Activated CD8-positive, alpha-beta T cell treated with anti-CD3 and anti-CD28 coated beads for 36 hours (primary cell): ENCODE results near the gene NLGN1. TPM values are rescaled to one million over a fixed set of nuclear protein-coding genes. Genes with fewer than 3 reads are reported as not detected.
"Not testable (repeated sequence)": the region's sequence is repeated elsewhere in the genome, so short reads cannot be mapped to it uniquely, and the experiment has no call there.

Experiments
- ATAC-seq: fragments of 200-7000 bp; cut with Tn5 transposase; one replicate; pipeline ENCODE4 v1.10.0; 2021; ENCODE audit warnings: mild to moderate bottlenecking, moderate library complexity
- CTCF ChIA-PET: fragments of 350-600 bp; sonication (Branson Sonifier 250); formaldehyde crosslinking; loops from one replicate; lab custom pipeline; 2021; ENCODE audit warnings: antibody characterized with exemption; lab: Charles Lee
- POLR2A ChIA-PET: fragments of 350-600 bp; sonication (Branson Sonifier 250); formaldehyde crosslinking; loops from one replicate; lab custom pipeline; 2021; ENCODE audit warnings: antibody characterized with exemption; lab: Charles Lee
- DNase-seq: peaks from one replicate; pipeline ENCODE4 v3.0.0-alpha.2; 2020
- H3K27ac Mint-ChIP-seq: one replicate; pipeline ENCODE4 v1.8.0; 2021; ENCODE audit warnings: mild to moderate bottlenecking, mixed read lengths
- H3K27me3 Mint-ChIP-seq: one replicate; pipeline ENCODE4 v1.8.0; 2021; ENCODE audit warnings: mixed read lengths
- H3K36me3 Mint-ChIP-seq: one replicate; pipeline ENCODE4 v1.8.0; 2021; ENCODE audit warnings: low read depth, mixed read lengths
- H3K4me1 Mint-ChIP-seq: one replicate; pipeline ENCODE4 v1.8.0; 2021; ENCODE audit warnings: low read depth, mixed read lengths
- H3K4me3 Mint-ChIP-seq: one replicate; pipeline ENCODE4 v1.8.0; 2021; ENCODE audit warnings: mild to moderate bottlenecking, moderate library complexity, mixed read lengths
- H3K9me3 Mint-ChIP-seq: one replicate; pipeline ENCODE4 v1.8.0; 2021; ENCODE audit warnings: mixed read lengths
- intact Hi-C: fragments of 100-400 bp; cut with micrococcal nuclease; formaldehyde crosslinking; loops from one replicate; pipeline ENCODE4 v1.10.0; 2022
- total RNA-seq, 2 experiments: library from RNA; stranded (reverse); gene quantifications; one replicate each; pipeline ENCODE4 v1.2.3, GENCODE V29; 2021
- TF ChIP-seq, protein P1 (sequence below): fragments of 200-600 bp; IDR thresholded peaks from one replicate; pipeline ENCODE4 v1.8.0; 2022; ENCODE audit warnings: antibody characterized with exemption, mild to moderate bottlenecking

NLGN1 gene
- total RNA-seq, 2 experiments from 2014 or later: not detected

DNA sequence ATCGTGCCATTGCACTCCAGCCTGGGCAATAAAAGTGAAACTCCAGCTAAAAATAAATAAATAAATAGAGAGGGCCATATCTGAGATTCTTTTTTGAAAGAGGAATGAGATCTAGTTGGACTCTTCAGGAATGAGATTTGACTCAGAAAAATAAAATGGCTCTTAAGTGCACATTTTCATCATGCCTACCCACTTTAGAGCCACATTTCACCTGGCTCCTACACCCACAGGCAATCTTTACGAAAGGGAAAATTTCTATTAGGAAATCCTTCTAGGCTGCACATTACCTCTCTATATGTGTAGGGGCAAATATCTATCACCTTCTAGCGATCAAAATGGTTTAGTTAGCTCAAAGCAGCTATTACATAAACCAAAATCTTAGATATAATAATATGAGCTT is 16.9 kb upstream of the NLGN1 start:
- Mint-ChIP-seq H3K36me3 (no peaks in the 10 kb centered on the region), H3K4me1 (no peaks in the 10 kb centered on the region), H3K27me3 (no peaks in the 10 kb centered on the region), H3K27ac (no peak overlapping the region), H3K9me3 (no peaks in the 10 kb centered on the region), H3K4me3 (no peak overlapping the region)
- CTCF ChIA-PET: no interaction called here
- intact Hi-C loops: no loop called here
- ATAC-seq (no peak), DNase-seq (no peak)
- TF ChIP-seq, protein P1, sequence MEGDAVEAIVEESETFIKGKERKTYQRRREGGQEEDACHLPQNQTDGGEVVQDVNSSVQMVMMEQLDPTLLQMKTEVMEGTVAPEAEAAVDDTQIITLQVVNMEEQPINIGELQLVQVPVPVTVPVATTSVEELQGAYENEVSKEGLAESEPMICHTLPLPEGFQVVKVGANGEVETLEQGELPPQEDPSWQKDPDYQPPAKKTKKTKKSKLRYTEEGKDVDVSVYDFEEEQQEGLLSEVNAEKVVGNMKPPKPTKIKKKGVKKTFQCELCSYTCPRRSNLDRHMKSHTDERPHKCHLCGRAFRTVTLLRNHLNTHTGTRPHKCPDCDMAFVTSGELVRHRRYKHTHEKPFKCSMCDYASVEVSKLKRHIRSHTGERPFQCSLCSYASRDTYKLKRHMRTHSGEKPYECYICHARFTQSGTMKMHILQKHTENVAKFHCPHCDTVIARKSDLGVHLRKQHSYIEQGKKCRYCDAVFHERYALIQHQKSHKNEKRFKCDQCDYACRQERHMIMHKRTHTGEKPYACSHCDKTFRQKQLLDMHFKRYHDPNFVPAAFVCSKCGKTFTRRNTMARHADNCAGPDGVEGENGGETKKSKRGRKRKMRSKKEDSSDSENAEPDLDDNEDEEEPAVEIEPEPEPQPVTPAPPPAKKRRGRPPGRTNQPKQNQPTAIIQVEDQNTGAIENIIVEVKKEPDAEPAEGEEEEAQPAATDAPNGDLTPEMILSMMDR: no peak
- POLR2A ChIA-PET: interaction anchor here (0.6 kb wide), 1 partner anchor 44 kb away, joined by 3 read pairs; no protein-coding TSS in a partner anchor

DNA sequence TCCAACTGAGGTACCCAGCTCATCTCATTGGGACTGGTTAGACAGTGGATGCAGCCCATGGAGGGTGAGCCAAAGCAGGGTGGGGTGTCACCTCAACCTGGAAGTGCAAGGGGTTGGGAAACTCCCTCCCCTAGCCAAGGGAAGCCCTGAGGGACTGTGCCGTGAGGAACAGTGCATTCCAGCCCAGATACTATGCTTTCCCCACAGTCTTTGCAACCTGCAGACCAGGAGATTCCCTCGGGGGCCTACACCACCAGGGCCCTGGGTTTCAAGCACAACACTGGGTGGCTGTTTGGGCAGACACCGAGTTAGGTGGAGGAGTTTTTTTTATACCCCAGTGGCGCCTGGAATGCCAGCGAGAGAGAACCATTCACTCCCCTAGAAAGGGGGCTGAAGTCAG is 15.6 kb upstream of the NLGN1 start:
- H3K36me3 Mint-ChIP-seq, POLR2A ChIA-PET, H3K27me3 Mint-ChIP-seq, H3K4me1 Mint-ChIP-seq, H3K9me3 Mint-ChIP-seq, DNase-seq, H3K27ac Mint-ChIP-seq, H3K4me3 Mint-ChIP-seq, intact Hi-C loops, ATAC-seq, CTCF ChIA-PET: not testable (repeated sequence)

DNA sequence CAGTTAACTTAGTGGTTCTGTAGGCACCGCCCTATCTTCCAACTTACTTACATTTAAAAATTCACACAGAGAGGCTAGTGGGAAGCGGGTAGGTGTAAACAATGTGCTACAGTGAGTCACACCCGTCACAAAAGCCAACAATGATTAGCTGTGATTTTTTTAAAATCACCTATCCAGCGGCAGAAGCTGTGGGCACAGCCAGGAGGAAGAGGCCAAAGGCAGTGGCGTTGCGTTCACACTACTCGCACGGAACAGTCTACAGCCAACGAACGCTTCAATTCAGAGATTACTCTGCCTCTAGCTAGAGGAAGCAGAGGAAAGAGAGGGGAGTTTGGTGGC is 2.5 kb upstream of the NLGN1 start:
- Mint-ChIP-seq H3K4me3 (peak overlapping the region; percentile 71), H3K27ac (no peak overlapping the region), H3K4me1 (peaks cover 28% of the 10 kb centered on the region), H3K36me3 (no peaks in the 10 kb centered on the region), H3K27me3 (peaks cover 49% of the 10 kb centered on the region), H3K9me3 (peaks cover 1% of the 10 kb centered on the region)
- intact Hi-C loops: no loop called here
- ChIA-PET CTCF (no interaction called here), POLR2A (no interaction called here)
- TF ChIP-seq, protein P1: no peak
- ATAC-seq (peak; percentile 57), DNase-seq (no peak)

DNA sequence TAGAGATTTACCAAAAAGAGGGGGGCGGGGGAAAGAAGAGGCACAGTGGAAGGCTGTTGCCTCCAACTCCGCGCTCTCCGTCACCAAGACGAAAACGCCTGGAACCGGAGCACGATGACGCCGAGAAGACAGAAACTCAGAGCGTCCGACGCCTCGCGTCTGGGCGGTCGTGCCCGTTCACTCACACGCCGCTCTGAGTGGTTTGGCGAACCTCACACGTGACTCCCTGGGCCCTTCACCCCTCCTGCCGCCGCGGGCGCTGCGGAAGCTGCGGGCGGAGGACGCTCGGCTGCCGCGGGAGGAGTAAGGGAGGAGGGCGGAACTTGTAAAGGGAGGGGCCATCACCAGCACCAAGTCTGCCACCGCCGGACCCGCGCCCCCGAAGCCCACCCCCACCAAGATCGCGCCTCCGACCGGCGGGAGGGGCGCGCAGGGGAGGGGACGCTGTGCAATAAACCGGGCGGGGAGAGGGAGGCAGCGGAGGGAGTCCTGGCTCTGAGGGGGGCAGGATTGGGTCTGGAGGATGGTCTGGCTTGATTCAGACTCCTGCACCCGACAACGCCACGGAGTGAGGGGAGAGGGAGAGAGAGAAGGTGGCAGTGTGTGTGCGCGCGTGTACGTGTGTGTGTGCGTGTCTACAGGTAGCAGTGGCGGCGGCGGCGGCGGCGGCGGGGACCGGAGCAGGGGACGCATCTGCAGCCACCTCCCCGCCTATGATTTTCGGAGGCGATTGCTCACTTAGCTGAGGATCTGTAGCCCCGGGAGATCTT is 1.9 kb upstream of the NLGN1 start:
- ATAC-seq (peak; percentile 84), DNase-seq (peak; percentile 62)
- H3K4me3 Mint-ChIP-seq: peak overlapping the region; percentile 71
- peaks cover 28% of the 10 kb centered on the region for H3K4me1 Mint-ChIP-seq
- POLR2A ChIA-PET: interaction anchor here (0.6 kb wide), 1 partner anchor 250 kb away, joined by 3 read pairs; no protein-coding TSS in a partner anchor
- H3K36me3 Mint-ChIP-seq: no peaks in the 10 kb centered on the region
- peaks cover 53% of the 10 kb centered on the region for H3K27me3 Mint-ChIP-seq
- CTCF ChIA-PET: no interaction called here
- H3K27ac Mint-ChIP-seq: no peak overlapping the region
- TF ChIP-seq, protein P1: no peak
- H3K9me3 Mint-ChIP-seq: peaks cover 1% of the 10 kb centered on the region
- intact Hi-C loops: no loop called here

DNA sequence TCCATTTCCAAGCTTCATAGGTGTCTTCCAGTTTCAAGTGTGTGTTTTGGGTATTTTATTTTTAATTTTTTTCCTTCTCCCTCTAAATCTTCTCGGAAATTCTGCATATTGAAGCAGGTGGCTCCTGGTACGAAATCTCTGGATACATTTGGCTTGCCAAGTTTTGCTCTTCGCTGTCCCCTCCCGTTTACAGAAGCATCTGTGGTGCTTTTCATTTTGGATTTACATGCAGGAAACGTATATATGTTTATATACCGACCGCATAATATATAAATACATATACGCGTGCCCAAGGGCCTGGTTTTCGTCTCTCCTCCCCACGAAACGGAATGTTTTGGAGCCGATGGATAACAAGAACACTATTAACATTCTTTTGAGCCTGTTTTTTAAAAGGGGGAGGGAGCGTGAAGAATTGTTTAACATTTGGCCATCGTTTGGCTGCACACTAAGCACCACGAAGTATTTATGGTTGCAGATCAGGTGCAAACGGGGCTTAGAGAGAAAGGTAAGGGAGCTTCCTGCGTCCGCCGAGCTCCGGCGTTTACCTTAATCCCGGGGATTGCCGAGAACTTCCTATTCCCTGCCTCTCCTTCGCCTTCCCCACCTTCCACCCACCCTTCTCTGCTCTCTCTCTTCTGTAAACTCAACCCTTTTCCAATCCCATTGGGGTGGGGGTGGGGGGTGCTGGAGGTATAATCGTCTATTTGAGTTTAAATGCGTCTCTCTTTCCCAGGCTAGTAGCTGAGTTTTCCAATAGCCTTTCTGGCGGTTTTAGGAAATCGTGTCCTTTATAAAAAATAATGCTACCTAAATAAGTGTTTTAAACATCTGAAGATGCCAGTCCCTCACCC is 1.1 kb upstream of the NLGN1 start:
- peaks cover 51% of the 10 kb centered on the region for H3K27me3 Mint-ChIP-seq
- ChIA-PET POLR2A (interaction anchor here (0.6 to 0.7 kb wide), 2 partner anchors 251 to 611 kb away, joined by 3 read pairs; no protein-coding TSS in a partner anchor), CTCF (no interaction called here)
- no peak for DNase-seq
- peak overlapping the region; percentile 71 for H3K4me3 Mint-ChIP-seq
- H3K36me3 Mint-ChIP-seq: no peaks in the 10 kb centered on the region
- no peak for ATAC-seq
- TF ChIP-seq, protein P1: no peak
- no peak overlapping the region for H3K27ac Mint-ChIP-seq
- intact Hi-C loops: no loop called here
- H3K4me1 Mint-ChIP-seq: peaks cover 28% of the 10 kb centered on the region
- H3K9me3 Mint-ChIP-seq: peaks cover 1% of the 10 kb centered on the region
